Upper lobe of left lung (tissue), 4 donors: ENCODE data around the gene CYSRT1.

Experiments
- EP300 ChIP-seq, 4 donors: sonication (generic); formaldehyde crosslinking; IDR thresholded peaks; one replicate each; pipeline ENCODE4 v1.5.1; 2017; ENCODE audit warnings: antibody characterized with exemption in 4 of 4, control low read depth in 2 of 4
- POLR2A ChIP-seq, 4 donors: fragments of 450-650 bp; IDR thresholded peaks; one replicate each; pipeline ENCODE4 v1.5.1; 2016 to 2017; ENCODE audit warnings: antibody characterized with exemption in 4 of 4, mild to moderate bottlenecking in 2 of 4
- POLR2AphosphoS5 ChIP-seq, 2 donors: sonication (generic); formaldehyde crosslinking; IDR thresholded peaks; one replicate each; pipeline ENCODE4 v1.5.1; 2017; ENCODE audit warnings: antibody characterized with exemption in 2 of 2
- TF ChIP-seq, protein P1 (sequence below), 6 experiments: fragments of 450-650 bp in 4 of 6; fragments of 200-600 bp in 2 of 6; sonication (generic) in 2 of 6; IDR thresholded peaks; one replicate each; pipeline ENCODE4 v1.5.1; 2016 to 2019; ENCODE audit warnings: antibody characterized with exemption in 6 of 6

DNA sequence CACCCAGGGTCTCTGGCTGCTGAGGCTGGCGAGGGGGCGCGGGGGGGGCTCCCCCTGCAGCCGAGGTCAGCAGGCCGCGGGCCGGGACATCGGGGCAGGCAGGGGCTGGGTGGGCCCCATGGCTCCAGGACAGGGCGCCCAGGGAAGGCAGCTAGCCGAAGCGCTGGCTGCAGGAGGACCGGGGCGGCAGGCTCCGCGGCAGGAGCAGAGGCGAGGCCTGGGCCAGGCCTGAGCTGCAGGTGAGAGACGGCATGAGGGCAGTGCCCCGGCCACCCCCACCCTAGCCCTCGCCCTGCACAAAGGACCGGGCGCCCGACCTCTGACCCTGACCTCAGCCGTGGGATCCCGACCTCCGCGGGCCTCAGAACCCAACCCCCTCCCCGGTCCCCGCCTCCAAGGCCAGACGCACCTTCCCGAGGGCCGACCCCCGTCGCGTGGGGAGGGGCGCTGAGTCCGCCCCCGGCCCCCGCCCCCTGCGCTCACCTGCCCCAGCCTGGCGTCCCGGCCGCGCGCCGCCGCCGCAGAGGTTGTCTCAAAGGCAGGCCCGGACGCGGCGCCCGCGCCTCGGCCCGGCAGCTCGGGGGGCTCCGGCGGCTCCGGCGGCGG, 3.4 kb upstream of the CYSRT1 start:
- TF ChIP-seq POLR2A (IDR thresholded peaks at IDR 0.05) (no peak), POLR2AphosphoS5 (IDR thresholded peaks at IDR 0.05) (no peak), EP300 (IDR thresholded peaks at IDR 0.05) (no peak)
- TF ChIP-seq, protein P1, sequence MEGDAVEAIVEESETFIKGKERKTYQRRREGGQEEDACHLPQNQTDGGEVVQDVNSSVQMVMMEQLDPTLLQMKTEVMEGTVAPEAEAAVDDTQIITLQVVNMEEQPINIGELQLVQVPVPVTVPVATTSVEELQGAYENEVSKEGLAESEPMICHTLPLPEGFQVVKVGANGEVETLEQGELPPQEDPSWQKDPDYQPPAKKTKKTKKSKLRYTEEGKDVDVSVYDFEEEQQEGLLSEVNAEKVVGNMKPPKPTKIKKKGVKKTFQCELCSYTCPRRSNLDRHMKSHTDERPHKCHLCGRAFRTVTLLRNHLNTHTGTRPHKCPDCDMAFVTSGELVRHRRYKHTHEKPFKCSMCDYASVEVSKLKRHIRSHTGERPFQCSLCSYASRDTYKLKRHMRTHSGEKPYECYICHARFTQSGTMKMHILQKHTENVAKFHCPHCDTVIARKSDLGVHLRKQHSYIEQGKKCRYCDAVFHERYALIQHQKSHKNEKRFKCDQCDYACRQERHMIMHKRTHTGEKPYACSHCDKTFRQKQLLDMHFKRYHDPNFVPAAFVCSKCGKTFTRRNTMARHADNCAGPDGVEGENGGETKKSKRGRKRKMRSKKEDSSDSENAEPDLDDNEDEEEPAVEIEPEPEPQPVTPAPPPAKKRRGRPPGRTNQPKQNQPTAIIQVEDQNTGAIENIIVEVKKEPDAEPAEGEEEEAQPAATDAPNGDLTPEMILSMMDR (IDR thresholded peaks at IDR 0.05) = no peak
